Measurements from ENCODE around the gene KCNG1.

DNA sequence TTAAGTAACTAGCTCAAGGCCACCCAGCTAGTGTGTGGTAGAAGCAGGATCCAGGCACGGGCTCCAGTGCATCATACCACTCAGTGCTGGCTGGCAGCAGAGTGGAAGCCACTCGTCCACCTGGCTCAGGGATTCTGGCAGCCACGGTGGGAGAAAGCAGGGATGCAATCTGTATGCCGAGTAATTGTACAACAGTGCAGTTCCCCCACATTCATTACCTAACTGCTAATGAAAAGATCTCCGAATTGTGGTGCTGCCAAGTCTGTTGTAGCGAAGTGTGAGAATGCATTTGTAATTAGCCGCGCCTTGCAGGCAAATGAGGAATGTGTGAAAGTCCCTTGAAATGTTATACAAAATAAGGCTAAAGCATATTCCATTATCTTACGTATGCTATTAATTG is 29.0 kb downstream of the KCNG1 start:
- TF ChIP-seq EZH2phosphoT487 (IDR thresholded peaks at IDR 0.05) = no peak
- no peak for TF ChIP-seq CTCF (IDR thresholded peaks at IDR 0.05)
